Stimulated activated CD8-positive, alpha-beta memory T cell treated with anti-CD3 and anti-CD28 coated beads, Interleukin-4, amount 100 ng/mL, for 24 hours (primary cell): ENCODE results near the gene C16orf95.
A peak's percentile ranks its signal among the peaks of the same experiment; 100 is the strongest.
"Not testable (repeated sequence)": the region's sequence is repeated elsewhere in the genome, so short reads cannot be mapped to it uniquely, and the experiment has no call there.

Source experiments
- DNase-seq: peaks from one replicate; pipeline ENCODE4 v3.0.0-alpha.2; 2020; ENCODE audit warnings: low read depth

C16orf95 gene

DNA sequence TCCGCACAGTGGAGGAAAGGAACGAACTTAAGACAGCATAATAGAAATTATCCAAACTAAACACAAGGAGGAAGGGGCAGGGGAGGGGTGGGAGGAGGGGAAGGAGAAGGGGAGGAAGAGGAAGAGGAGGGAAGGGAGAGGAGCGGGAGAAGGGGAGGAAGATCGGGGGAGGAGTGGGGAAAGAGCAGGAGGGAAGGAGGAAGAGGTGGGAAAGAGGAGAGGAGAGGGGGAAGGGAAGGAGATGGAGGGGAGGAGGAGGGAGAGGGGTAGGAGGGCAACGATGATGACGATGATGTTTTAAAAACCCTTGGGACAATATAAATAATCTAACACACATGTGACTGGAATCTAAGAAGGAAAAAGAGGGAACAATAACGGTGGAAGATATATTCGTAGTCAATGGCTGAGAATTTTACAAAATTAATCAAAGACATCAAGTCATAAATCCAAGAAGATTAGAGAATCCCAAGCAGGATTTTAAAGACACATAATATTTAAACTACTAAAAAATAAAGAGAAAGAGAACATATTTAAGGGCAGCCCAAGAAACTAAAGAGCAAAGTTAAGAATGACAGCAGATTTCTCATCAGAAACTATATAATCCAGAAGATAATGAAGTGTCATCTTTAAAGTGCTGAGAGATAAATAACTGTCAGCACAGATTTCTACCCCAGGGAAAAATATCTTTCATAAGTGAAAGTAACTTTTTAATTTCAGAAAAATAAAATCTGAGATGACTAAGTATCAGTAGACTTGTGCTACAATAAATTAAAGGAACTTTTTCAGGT is 30.2 kb downstream of the C16orf95 start:
- no peak for DNase-seq

DNA sequence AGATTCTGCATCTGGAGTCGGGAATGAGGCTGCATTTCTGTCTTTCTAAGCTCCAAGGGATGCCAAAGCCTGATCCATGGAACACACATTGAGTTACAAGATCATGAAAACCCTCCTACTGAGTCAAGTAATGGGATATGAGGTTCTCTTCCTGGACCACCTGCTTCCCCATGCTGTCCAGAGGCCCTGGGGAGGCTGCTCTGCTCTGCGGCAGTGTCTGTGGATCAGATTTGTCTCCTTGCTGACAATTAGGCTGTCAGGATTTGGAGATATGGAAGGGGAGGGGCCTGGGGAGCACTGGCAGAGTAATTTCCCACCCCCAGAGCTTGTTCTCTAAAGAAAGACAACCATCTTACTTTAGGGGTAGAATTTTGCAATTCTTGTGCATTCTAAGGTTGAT is 33.0 kb downstream of the C16orf95 start:
- DNase-seq: no peak

GRCh38 chr16:87279094-87279658 is 38.0 kb downstream of the C16orf95 start:
- DNase-seq: no peak

DNA sequence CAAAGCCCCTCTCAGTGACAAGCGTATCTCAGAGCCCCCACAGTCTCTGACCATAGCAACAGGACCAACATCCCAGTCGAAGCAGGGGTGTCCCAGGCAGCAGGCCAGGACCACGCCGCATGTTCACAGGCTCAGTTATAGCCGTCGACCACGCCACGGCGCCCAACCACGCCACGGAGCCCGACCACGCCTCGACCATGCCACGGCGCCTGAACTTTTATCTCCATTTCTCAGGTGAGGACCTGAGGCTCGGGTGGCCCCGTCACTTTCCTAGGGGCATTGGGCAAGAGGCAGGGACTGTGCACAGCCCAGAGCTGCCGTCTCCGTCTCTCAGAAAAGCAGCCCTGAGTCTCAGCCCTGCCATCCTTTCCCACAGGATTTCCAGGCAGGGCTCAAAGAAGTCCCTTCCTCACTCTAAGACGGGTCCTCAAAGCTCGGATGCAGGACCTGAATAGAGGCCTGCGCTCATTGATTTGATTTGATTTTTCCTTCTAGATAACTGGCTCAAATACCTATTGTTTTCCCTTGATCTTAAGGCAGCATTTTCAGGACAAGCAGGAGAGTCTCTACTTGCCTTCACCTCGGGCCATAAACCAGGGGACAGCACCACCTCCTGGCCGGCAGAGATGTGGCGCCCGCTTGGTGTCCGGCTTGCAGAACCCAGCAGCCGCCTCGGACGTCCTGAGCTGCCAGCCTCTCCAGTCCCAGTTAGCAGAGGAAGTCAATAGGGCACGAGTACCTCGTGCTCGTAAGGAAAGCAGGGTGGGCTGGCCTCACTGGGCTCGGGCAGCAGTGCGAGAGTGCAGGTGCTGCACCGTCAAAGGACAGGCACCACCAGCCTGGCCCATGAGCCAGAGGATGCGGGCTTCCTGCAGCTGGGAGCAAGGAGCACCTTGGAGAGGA is 38.8 kb downstream of the C16orf95 start:
- DNase-seq: peak; percentile 26

DNA sequence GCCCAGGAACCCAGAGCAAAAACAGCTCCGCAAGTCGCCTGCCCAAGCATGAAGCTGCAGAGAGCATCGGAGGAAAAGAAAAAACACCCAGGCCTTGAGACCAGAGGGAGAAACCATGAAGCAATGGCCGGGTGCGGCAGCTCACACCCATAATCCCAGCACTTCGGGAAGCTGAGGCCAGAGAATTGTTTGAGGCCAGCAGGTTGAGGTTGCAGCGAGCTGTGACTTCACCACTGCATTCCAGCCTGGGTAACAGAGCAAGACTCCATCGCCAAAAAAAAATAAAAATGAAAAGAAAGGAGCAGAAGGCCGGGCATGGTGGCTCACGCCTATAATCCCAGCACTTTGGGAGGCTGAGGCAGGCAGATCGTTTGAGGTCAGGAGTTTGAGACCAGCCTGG is 40.3 kb downstream of the C16orf95 start:
- no peak for DNase-seq

DNA sequence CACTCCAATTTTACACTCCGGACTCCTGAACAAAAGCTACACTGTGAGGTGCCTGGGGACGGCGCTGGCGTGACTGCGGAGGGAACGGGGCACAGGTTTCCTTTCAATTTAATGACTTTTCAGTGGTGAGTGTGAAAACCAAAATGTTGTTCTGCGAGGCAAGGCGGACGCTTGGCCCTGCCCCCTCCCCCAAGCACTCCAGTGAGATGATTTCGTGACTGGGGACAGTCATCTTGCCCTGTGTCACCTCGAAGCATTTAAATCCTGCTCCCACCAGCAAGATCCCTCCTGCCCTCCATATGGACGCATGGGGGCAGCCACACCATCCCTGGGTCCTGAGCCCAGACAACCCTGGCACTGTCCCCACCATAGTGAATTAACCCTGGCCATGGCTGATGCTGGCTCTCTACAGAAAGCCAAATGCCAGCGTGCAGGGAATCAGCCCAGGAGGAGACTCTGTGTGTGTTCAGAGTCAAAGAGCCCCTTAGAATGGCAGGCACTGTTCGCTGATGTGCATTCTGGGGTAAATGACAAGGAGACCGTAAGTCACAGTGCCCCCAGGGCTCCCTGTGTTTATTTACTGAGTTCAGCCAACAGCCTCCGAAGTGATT is 41.0 kb downstream of the C16orf95 start:
- DNase-seq: no peak

- DNase-seq: no peak
Observed at GRCh38 chr16:87274794-87275193, 42.4 kb downstream of the C16orf95 start.

DNA sequence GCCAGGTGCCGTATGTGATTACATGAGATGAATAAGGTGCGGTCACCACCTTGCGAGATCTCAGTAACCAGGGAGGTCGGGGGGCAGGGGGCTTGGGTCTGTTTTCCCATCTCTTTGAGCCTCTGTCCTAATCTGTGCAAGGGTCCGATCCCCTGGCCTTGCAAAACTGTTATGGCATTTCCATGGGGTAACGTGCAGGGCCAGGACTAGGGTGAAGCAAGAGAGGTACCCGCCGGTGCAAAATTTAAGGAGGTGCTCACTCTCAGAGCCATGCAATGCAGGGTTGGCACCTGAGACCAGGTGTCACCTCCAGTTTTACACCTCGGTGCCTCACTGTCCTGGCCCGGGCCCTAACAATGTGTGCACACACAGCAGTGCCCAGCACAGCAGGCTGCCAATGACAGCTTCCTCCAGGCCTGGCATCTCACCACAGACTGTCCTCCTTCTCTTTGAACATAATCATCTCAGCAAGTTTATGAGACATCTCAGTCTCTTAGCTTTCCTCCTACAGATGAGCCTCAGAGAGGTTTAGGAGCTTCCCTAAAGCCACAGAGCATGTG is 43.6 kb downstream of the C16orf95 start:
- DNase-seq: no peak

DNA sequence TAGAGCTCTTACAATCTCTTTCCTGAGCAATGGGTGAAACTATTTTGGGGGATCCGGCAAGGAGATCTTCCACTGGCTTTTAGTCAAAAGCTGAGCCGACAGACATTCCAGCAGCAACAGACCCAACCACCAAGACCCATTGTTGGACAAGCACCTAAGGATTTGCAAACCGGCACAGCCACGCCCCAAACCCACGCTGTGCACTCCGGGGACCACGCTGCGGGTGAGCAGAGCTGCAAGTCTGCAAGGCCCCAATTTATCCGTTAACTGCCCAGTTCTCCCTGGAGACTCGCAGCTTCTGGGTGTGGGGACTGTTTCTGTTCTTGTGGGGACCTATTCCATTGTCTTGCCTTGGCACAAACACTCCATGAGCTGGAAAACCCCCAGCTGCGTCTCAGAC is 45.9 kb downstream of the C16orf95 start:
- DNase-seq: no peak

- no peak for DNase-seq
Observed at GRCh38 chr16:87267566-87267965, 49.6 kb downstream of the C16orf95 start.

DNA sequence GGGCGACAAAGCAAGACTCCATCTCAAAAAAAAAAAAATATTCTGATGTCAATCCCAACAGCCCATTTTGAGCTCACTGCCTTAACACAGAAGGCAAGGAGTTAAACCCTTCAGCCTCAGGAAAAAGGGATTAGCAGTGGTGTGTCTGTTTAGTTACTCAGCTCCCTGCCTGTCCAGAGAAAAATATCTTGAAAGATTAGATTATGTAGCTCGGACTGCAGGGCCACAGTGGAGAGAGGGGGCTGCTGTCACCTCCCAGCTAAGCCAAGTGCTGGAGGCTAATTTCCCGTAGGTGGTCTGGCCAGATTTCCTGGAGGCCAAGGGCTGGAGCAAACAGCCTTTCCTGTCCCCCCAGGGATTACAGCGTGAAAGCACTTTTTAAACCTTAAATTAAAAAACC is 50.3 kb downstream of the C16orf95 start:
- no peak for DNase-seq

GRCh38 chr16:87265261-87265660 is 51.9 kb downstream of the C16orf95 start:
- DNase-seq: no peak

DNA sequence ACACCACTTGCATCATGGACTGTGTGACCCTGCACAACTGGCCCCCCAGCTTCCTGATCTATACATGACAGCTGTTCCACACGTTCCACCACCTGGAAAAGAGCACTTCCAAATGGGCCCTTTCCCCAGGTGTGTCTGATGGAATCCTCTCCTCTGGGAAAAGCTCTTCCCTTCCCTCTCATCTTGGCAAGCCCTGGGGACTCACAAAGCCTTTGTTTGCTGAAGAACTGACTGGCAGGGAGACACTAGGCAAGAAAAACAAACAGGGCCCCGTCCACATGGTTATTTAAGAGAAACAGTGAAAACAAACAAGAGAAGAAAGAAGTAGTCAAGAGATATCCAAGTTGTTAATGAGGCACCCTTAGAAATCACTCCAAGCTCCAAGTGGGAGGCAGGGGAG is 52.6 kb downstream of the C16orf95 start:
- DNase-seq: no peak

- no peak for DNase-seq
Observed at GRCh38 chr16:87263418-87264052, 53.7 kb downstream of the C16orf95 start.

DNA sequence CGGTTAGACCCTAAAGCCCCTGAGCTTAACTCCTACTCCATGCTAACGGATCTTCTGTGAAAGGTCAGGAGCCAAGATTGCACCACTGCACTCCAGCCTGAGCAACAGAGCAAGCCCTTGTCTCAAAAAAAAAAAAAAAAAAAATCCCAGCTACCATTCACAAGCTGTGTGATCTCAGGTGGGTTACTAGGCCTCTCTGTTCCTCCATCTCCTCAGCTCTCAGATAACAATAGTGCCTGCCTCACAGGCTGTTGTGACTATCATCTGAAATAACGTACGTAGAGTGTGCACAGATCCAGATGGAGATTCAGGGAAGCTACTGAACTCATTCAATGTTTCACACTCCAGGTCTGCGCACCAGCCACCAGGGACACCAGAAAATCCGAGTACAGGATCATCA is 57.8 kb downstream of the C16orf95 start:
- no peak for DNase-seq

DNA sequence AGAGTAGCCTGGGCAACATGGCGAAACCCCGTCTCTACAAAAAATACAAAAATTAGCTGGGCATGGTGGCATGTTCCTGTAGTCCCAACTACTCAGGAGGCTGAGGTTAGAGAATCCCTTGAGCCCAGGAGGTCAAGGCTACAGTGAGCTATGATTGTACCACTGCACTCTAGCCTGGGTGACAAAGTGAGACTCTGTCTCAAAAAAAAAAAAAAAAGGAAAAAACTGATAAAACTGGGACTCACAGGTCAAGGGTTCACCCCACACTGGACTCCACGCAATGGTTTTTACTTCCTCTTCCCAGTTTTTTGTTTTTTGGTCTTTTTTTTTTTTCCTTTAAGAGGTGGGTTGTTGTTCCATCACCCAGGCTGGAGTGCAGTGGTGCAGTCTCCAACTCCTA is 58.5 kb downstream of the C16orf95 start:
- DNase-seq: not testable (repeated sequence)

- DNase-seq: no peak
Observed at GRCh38 chr16:87255866-87256265, 61.3 kb downstream of the C16orf95 start.

GRCh38 chr16:87254734-87255133 is 62.5 kb downstream of the C16orf95 start:
- no peak for DNase-seq

DNA sequence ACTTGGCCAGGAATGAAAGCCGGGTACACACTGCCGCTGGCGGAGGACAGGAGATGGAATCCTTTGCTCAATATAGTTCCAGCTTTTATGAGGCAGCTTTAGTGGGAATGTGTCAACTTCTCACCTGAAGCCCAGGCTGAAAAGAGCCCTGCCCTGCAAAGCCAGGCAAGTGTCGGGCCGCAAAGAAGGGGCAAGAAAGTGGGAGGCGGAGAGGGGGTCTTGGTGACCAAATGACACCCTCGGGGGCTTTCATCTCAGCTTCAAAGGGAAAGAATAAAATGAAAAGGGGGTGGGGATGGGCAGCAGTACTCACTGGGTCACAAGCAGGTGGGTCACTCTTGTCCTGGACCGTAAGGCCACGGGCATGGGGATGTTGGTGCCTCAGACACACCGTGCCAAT is 62.9 kb downstream of the C16orf95 start:
- DNase-seq: no peak

- DNase-seq: no peak
Observed at GRCh38 chr16:87253536-87253935, 63.7 kb downstream of the C16orf95 start.
